Gastroesophageal sphincter (tissue), 4 donors: ENCODE data around the gene PGPEP1. TPM values are rescaled to one million over a fixed set of nuclear protein-coding genes. Genes with fewer than 3 reads are reported as not detected.

Experiments
- ATAC-seq: fragments of 150-250 bp; one replicate; pipeline ENCODE4 v1.9.1; 2016; ENCODE audit warnings: mild to moderate bottlenecking, moderate library complexity
- H3K27ac ChIP-seq, 4 donors: fragments of 200-600 bp; sonication (generic) in 3 of 4; 1 replicate in 3 of 4; 2 replicates in 1 of 4; pipeline ENCODE4 v1.5.1; 2016 to 2019
- H3K27me3 ChIP-seq: fragments of 200-600 bp; sonication (generic); one replicate; pipeline ENCODE4 v1.5.1; 2019
- H3K36me3 ChIP-seq, 2 donors: fragments of 200-600 bp; sonication (generic); one replicate each; pipeline ENCODE4 v1.5.1; 2019; ENCODE audit warnings: control low read depth in 1 of 2
- H3K4me1 ChIP-seq, 3 donors: fragments of 200-600 bp; sonication (generic); 1 replicate in 2 of 3; 2 replicates in 1 of 3; pipeline ENCODE4 v1.5.1; 2016 to 2019; ENCODE audit warnings: control low read depth in 2 of 3
- H3K4me3 ChIP-seq, 2 donors: fragments of 200-600 bp; sonication (generic); one replicate each; pipeline ENCODE4 v1.5.1; 2019; ENCODE audit warnings: mild to moderate bottlenecking in 1 of 2, moderate library complexity in 1 of 2
- H3K9me3 ChIP-seq, 3 donors: fragments of 200-600 bp; sonication (generic); one replicate each; pipeline ENCODE4 v1.5.1; 2017 to 2019; ENCODE audit warnings: control low read depth in 2 of 3
- CTCF ChIP-seq, 4 experiments: fragments of 200-600 bp in 2 of 4; fragments of 450-650 bp in 2 of 4; sonication (generic) in 1 of 4; IDR thresholded peaks; one replicate each; pipeline ENCODE4 v1.5.1; 2017 to 2019; ENCODE audit warnings: antibody characterized with exemption in 4 of 4, mild to moderate bottlenecking in 2 of 4, moderate library complexity in 2 of 4
- EP300 ChIP-seq: sonication (generic); formaldehyde crosslinking; IDR thresholded peaks from one replicate; pipeline ENCODE4 v1.6.1; 2017; ENCODE audit warnings: antibody characterized with exemption, mild to moderate bottlenecking
- POLR2A ChIP-seq, 2 donors: fragments of 450-650 bp; IDR thresholded peaks; one replicate each; pipeline ENCODE4 v1.6.1; 2017; ENCODE audit warnings: antibody characterized with exemption in 2 of 2, mild to moderate bottlenecking in 2 of 2, moderate library complexity in 1 of 2
- POLR2AphosphoS5 ChIP-seq: sonication (generic); formaldehyde crosslinking; IDR thresholded peaks from one replicate; pipeline ENCODE4 v1.6.1; 2017; ENCODE audit warnings: antibody characterized with exemption
- WGBS, 2 donors: methylation state at CpG; one replicate each; pipeline ENCODE4 v1.1.5; 2018; ENCODE audit warnings: low coverage in 1 of 2; 5-methylcytosine and 5-hydroxymethylcytosine counted together
- total RNA-seq, 4 donors: library from RNA; depleted of rRNA; stranded (reverse); fragments of >200 nt; gene quantifications; one replicate each; pipeline ENCODE4 v1.1.0, GENCODE V29; 2016

PGPEP1 gene
- total RNA-seq, 4 donors from 2014 or later, result 15.0 to 38.2 (median 23.1) TPM

- WGBS, 2 donors, result 56 to 73% methylated on average over 8 to 9 of the region's 16 CpGs
- no peaks in the 10 kb centered on the region for H3K9me3 ChIP-seq
- H3K27me3 ChIP-seq, result no peaks in the 10 kb centered on the region
- no peak overlapping the region for H3K27ac ChIP-seq
- ATAC-seq, result no peak
- peaks cover 0 to 43% (median 34%) of the 10 kb centered on the region in 3 donors for H3K4me1 ChIP-seq
- no peaks in the 10 kb centered on the region for H3K36me3 ChIP-seq
- H3K4me3 ChIP-seq, result no peak overlapping the region
- no peak for TF ChIP-seq POLR2AphosphoS5
- no peak for TF ChIP-seq POLR2A (IDR thresholded peaks at IDR 0.05)
- no peak for TF ChIP-seq EP300
- TF ChIP-seq CTCF (IDR thresholded peaks at IDR 0.05), result no peak
These were observed 72.3 kb downstream of the PGPEP1 start for GRCh38 chr19:18412610-18413239.

DNA sequence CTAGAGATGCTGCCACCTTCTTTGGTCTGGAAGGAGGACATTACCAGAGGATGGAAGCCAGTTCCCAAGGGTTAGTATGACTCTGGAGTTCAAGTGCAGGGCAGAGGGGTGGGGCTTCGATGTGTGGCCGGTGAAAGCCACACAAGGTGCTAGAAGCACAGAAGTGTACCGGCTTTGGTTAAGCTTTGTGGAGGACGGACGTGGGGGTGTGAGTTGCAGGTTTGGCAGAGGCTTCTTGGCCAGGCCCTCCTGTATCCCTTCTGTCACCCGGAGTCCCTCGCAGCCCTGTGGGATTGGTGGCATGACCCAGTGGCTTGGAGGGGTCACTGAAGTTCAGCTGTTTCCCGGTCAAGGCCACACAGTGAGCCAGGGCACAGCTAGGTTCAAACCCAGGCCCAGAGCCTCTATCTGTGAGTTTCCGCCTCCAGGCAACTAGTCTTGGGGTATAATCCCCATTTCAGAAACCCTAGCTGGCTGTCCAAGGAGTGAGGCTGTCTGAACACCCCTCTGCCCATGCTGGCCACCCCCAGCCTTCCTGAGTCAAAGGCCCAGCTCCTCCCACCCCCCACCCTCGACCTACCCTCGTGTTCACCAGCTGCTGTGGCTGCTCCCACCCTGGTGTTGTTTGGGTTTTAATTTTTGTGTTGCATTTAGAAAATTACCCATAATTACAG is 74.2 kb downstream of the PGPEP1 start:
- Histone ChIP-seq H3K4me1 (peaks cover 0 to 58% (median 45%) of the 10 kb centered on the region in 3 donors), H3K27ac (peak overlapping the region; percentile 36 to 93 (median 90)), H3K36me3 (no peaks in the 10 kb centered on the region), H3K27me3 (no peaks in the 10 kb centered on the region), H3K4me3 (peak overlapping the region in 1 of 2 donors; percentile 39), H3K9me3 (no peaks in the 10 kb centered on the region)
- TF ChIP-seq CTCF (IDR thresholded peaks at IDR 0.05) (no peak), POLR2A (IDR thresholded peaks at IDR 0.05) (no peak), EP300 (no peak), POLR2AphosphoS5 (no peak)
- ATAC-seq, result no peak
- WGBS, 2 donors, result 5 to 20% methylated on average over 1 to 4 of the region's 11 CpGs

- TF ChIP-seq CTCF (IDR thresholded peaks at IDR 0.05), result peak in 1 of 4 experiments; percentile 3
- TF ChIP-seq EP300, result no peak
- peak in 1 of 2 donors; percentile 40 for TF ChIP-seq POLR2A (IDR thresholded peaks at IDR 0.05)
- TF ChIP-seq POLR2AphosphoS5, result peak; percentile 72
- Histone ChIP-seq H3K27me3 (no peaks in the 10 kb centered on the region), H3K9me3 (no peaks in the 10 kb centered on the region), H3K4me1 (peaks cover 0 to 63% (median 48%) of the 10 kb centered on the region in 3 donors), H3K4me3 (peak overlapping the region; percentile 1 to 39), H3K36me3 (no peaks in the 10 kb centered on the region), H3K27ac (peak overlapping the region; percentile 76 to 93 (median 90))
- 0 to 1% methylated on average over 1 to 10 of the region's 25 CpGs for WGBS, 2 donors
- peak; percentile 10 for ATAC-seq
These were observed 74.9 kb downstream of the PGPEP1 start for GRCh38 chr19:18415178-18415867.

GRCh38 chr19:18416778-18417249 is 76.4 kb downstream of the PGPEP1 start:
- H3K27ac ChIP-seq, result peak overlapping the region; percentile 76 to 93 (median 90)
- ATAC-seq, result peak; percentile 65
- H3K9me3 ChIP-seq, result no peaks in the 10 kb centered on the region
- no peaks in the 10 kb centered on the region for H3K27me3 ChIP-seq
- no peaks in the 10 kb centered on the region for H3K36me3 ChIP-seq
- H3K4me3 ChIP-seq, result peak overlapping the region; percentile 20 to 82
- TF ChIP-seq EP300 (no peak), POLR2A (IDR thresholded peaks at IDR 0.05) (peak; percentile 23 to 28), CTCF (IDR thresholded peaks at IDR 0.05) (no peak), POLR2AphosphoS5 (peak; percentile 37)
- H3K4me1 ChIP-seq, result peaks cover 0 to 73% (median 53%) of the 10 kb centered on the region in 3 donors
- 0% methylated on average over 1 to 5 of the region's 44 CpGs for WGBS, 2 donors
